HCT116 (cell line): ENCODE measurements around the gene PISD. TPM values are rescaled to one million over a fixed set of nuclear protein-coding genes. Genes with fewer than 3 reads are reported as not detected.

Experiments used
- ATAC-seq: fragments of 200-7000 bp; cut with Tn5 transposase; 2 replicates; pipeline ENCODE4 v1.9.1; 2020; ENCODE audit warnings: mild to moderate bottlenecking, moderate library complexity
- BruUV-seq: library from RNA; stranded (reverse); fragments of 400-500 nt; replicated peaks from 2 replicates; lab custom pipeline; 2021; lab: Mats Ljungman, UMichigan
- CTCF ChIA-PET: fragments of 300-600 bp; sonication (Branson Sonifier 250); formaldehyde crosslinking; loops from one replicate; lab custom pipeline; 2021; ENCODE audit warnings: antibody characterized with exemption; lab: Charles Lee
- POLR2A ChIA-PET: fragments of 300-600, 350-600 bp; sonication (Branson Sonifier 250); formaldehyde crosslinking; loops from one replicate; lab custom pipeline; 2021; ENCODE audit warnings: antibody characterized with exemption; lab: Charles Lee
- RAD21 ChIA-PET, 2 experiments: fragments of 300-600 bp; sonication (Branson Sonifier 250); formaldehyde crosslinking; loops; one replicate each; lab custom pipeline; 2023; ENCODE audit warnings: low total read pairs in 2 of 2; ENCODE audit not compliant: uncharacterized antibody in 2 of 2, unreplicated experiment in 2 of 2, low non-redundant PET in 1 of 2; lab: Charles Lee
- DNase-seq: peaks from one replicate; pipeline ENCODE4 v3.0.0-alpha.2; 2010; ENCODE audit warnings: low read depth, low spot score
- H2AFZ ChIP-seq: fragments of 200-600 bp; shearing (Covaris generic), sonication (generic); 2 replicates; pipeline ENCODE4 v1.6.1; 2017; ENCODE audit warnings: low read depth, mixed run types, mixed read lengths, antibody characterized with exemption, low read length; ENCODE audit not compliant: poor library complexity, severe bottlenecking
- H3K27ac ChIP-seq: 2 replicates; pipeline ENCODE4 v1.5.1; 2012; ENCODE audit warnings: low read depth, low read length
- H3K27me3 ChIP-seq: fragments of 200-600 bp; sonication (generic); 2 replicates; pipeline ENCODE4 v1.6.1; 2016; ENCODE audit warnings: mixed run types, low read length, mixed read lengths; ENCODE audit not compliant: insufficient read depth
- H3K36me3 ChIP-seq, 2 experiments: fragments of 200-500 bp in 1 of 2; fragments of 200-600 bp in 1 of 2; sonication (Bioruptor generic) in 1 of 2; sonication (generic) in 1 of 2; 2 replicates each; pipeline versions ENCODE4 v1.5.1 to v1.6.1; 2014 to 2016; ENCODE audit warnings: low read length in 2 of 2, inconsistent platforms in 1 of 2, mixed read lengths in 1 of 2, mixed run types in 1 of 2; ENCODE audit not compliant: insufficient read depth in 2 of 2, control insufficient read depth in 1 of 2
- H3K4me1 ChIP-seq, 2 experiments: fragments of 200-600 bp in 1 of 2; sonication (generic) in 1 of 2; 2 replicates each; pipeline versions ENCODE4 v1.5.1 to v1.6.1; 2012 to 2017; ENCODE audit warnings: low read length in 2 of 2, inconsistent platforms in 1 of 2, mild to moderate bottlenecking in 1 of 2, mixed read lengths in 1 of 2, mixed run types in 1 of 2, moderate library complexity in 1 of 2; ENCODE audit not compliant: insufficient read depth in 2 of 2, control insufficient read depth in 1 of 2
- H3K4me2 ChIP-seq: fragments of 200-600 bp; sonication (generic); 2 replicates; pipeline ENCODE4 v1.6.1; 2017; ENCODE audit warnings: mixed run types, low read length, mixed read lengths
- H3K4me3 ChIP-seq, 2 experiments: fragments of 200-600 bp in 1 of 2; sonication (generic) in 1 of 2; replicated peaks in 1 of 2; 2 replicates each; pipeline ENCODE4 v1.5.1; 2011 to 2016; ENCODE audit warnings: low read length in 2 of 2, control low read depth in 1 of 2, low read depth in 1 of 2, mild to moderate bottlenecking in 1 of 2, mixed read lengths in 1 of 2, mixed run types in 1 of 2
- H3K79me2 ChIP-seq: fragments of 200-600 bp; sonication (generic); 2 replicates; pipeline ENCODE4 v1.6.1; 2017; ENCODE audit warnings: mild to moderate bottlenecking, mixed run types, low read length, moderate library complexity, mixed read lengths; ENCODE audit not compliant: insufficient read depth
- H3K9ac ChIP-seq: fragments of 200-600 bp; sonication (generic); 2 replicates; pipeline ENCODE4 v1.6.1; 2016; ENCODE audit warnings: low read length, mixed read lengths
- H3K9me2 ChIP-seq: fragments of 200-600 bp; sonication (generic), shearing (Covaris generic); 2 replicates; pipeline ENCODE4 v1.6.1; 2017; ENCODE audit warnings: mixed run types, mild to moderate bottlenecking, moderate library complexity; ENCODE audit not compliant: insufficient read depth
- H3K9me3 ChIP-seq, 2 experiments: fragments of 200-500 bp in 1 of 2; fragments of 200-600 bp in 1 of 2; sonication (Bioruptor generic) in 1 of 2; sonication (generic) in 1 of 2; 2 replicates each; pipeline ENCODE4 v1.6.1; 2014 to 2017; ENCODE audit warnings: low read length in 2 of 2, mixed read lengths in 2 of 2, inconsistent platforms in 1 of 2, low read depth in 1 of 2, mild to moderate bottlenecking in 1 of 2, mixed run types in 1 of 2, moderate library complexity in 1 of 2; ENCODE audit not compliant: control insufficient read depth in 1 of 2, insufficient read depth in 1 of 2
- H4K20me1 ChIP-seq: fragments of 200-600 bp; sonication (generic), shearing (Covaris generic); 2 replicates; pipeline ENCODE4 v1.6.1; 2017; ENCODE audit warnings: mixed run types, mild to moderate bottlenecking, moderate library complexity; ENCODE audit not compliant: insufficient read depth
- CBX3 ChIP-seq: IDR thresholded peaks from 2 replicates; pipeline ENCODE4 v1.6.1; 2012; ENCODE audit warnings: low read depth
- ELF1 ChIP-seq: IDR thresholded peaks from 2 replicates; pipeline ENCODE4 v1.6.1; 2012; ENCODE audit warnings: low read depth, borderline replicate concordance
- EZH2 ChIP-seq: fragments of 200-600 bp; sonication (generic); IDR thresholded peaks from 2 replicates; pipeline ENCODE4 v1.6.1; 2017; ENCODE audit warnings: antibody characterized with exemption, mixed run types
- EZH2phosphoT487 ChIP-seq: fragments of 200-600 bp; IDR thresholded peaks from 2 replicates; pipeline ENCODE4 v1.6.1; 2018; ENCODE audit warnings: antibody characterized with exemption, borderline replicate concordance
- FOSL1 ChIP-seq: IDR thresholded peaks from 2 replicates; pipeline ENCODE4 v1.6.1; 2012; ENCODE audit warnings: low read depth
- POLR2AphosphoS5 ChIP-seq: IDR thresholded peaks from 2 replicates; pipeline ENCODE4 v1.6.1; 2011; ENCODE audit warnings: mild to moderate bottlenecking, low read depth, low read length, moderate library complexity
- RAD21 ChIP-seq: IDR thresholded peaks from 2 replicates; pipeline ENCODE4 v1.6.1; 2012; ENCODE audit warnings: low read depth, mild to moderate bottlenecking
- REST ChIP-seq: IDR thresholded peaks from 2 replicates; pipeline ENCODE4 v1.6.1; 2012; ENCODE audit warnings: low read depth
- TCF7L2 ChIP-seq: IDR thresholded peaks from 2 replicates; pipeline ENCODE4 v1.7.0; 2011; ENCODE audit warnings: borderline replicate concordance, inconsistent platforms; ENCODE audit not compliant: insufficient read depth, insufficient read length; ENCODE audit errors: extremely low read depth
- YY1 ChIP-seq: IDR thresholded peaks from 2 replicates; pipeline ENCODE4 v1.6.1; 2011; ENCODE audit warnings: low read length, low read depth, moderate library complexity, mild to moderate bottlenecking; ENCODE audit not compliant: insufficient replicate concordance; ENCODE audit errors: extremely low read depth
- ZFX ChIP-seq: fragments of 450-650 bp; IDR thresholded peaks from 2 replicates; pipeline ENCODE4 v1.6.1; 2017
- intact Hi-C: fragments of 100-400 bp; cut with micrococcal nuclease; formaldehyde crosslinking; loops from 2 replicates; pipeline ENCODE4 v1.10.0; 2022
- total RNA-seq: library from RNA; stranded (reverse); gene quantifications from one replicate; pipeline ENCODE4 v1.2.1, GENCODE V29; 2021; ENCODE audit not compliant: unreplicated experiment

The PISD gene
- total RNA-seq, 1 experiment from 2014 or later = 47.1 TPM

GRCh38 chr22:31603574-31603973 is 58.4 kb downstream of the PISD start:
- no peaks in the 10 kb centered on the region for H4K20me1 ChIP-seq
- ChIA-PET POLR2A (no interaction called here), RAD21 (no interaction called here), CTCF (no interaction called here)
- TF ChIP-seq EZH2phosphoT487 (no peak), POLR2AphosphoS5 (no peak), TCF7L2 (no peak), RAD21 (no peak), YY1 (no peak), ZFX (no peak), CBX3 (no peak), REST (no peak), EZH2 (no peak), ELF1 (no peak), FOSL1 (no peak)
- no peak overlapping the region for H3K4me3 ChIP-seq
- H3K27me3 ChIP-seq = no peaks in the 10 kb centered on the region
- no peaks in the 10 kb centered on the region for H3K79me2 ChIP-seq
- no peak overlapping the region for H3K4me2 ChIP-seq
- H3K27ac ChIP-seq = no peak overlapping the region
- no peaks in the 10 kb centered on the region for H3K4me1 ChIP-seq
- H3K9me2 ChIP-seq = no peaks in the 10 kb centered on the region
- intact Hi-C loops = no loop called here
- BruUV-seq = no TSS peak
- no peaks in the 10 kb centered on the region for H3K9me3 ChIP-seq
- H3K36me3 ChIP-seq = 0 out of 4 replicates have a peak, but pooled peaks cover 0 to 3% of the 10 kb centered on the region in 2 experiments
- no peak for ATAC-seq
- H2AFZ ChIP-seq = no peak overlapping the region
- no peak overlapping the region for H3K9ac ChIP-seq
- no peak for DNase-seq
